NCI-H510A treated with DMSO at 0.1 percent for 48 hours (cell line): ENCODE data around the gene CSKMT.
A peak's percentile ranks its signal among the peaks of the same experiment; 100 is the strongest.
"Not testable (repeated sequence)": the region's sequence is repeated elsewhere in the genome, so short reads cannot be mapped to it uniquely, and the experiment has no call there.

Source experiments
- DNase-seq: peaks from one replicate; lab custom pipeline; 2025; lab: John Stamatoyannopoulos, UW

Gene CSKMT

DNA sequence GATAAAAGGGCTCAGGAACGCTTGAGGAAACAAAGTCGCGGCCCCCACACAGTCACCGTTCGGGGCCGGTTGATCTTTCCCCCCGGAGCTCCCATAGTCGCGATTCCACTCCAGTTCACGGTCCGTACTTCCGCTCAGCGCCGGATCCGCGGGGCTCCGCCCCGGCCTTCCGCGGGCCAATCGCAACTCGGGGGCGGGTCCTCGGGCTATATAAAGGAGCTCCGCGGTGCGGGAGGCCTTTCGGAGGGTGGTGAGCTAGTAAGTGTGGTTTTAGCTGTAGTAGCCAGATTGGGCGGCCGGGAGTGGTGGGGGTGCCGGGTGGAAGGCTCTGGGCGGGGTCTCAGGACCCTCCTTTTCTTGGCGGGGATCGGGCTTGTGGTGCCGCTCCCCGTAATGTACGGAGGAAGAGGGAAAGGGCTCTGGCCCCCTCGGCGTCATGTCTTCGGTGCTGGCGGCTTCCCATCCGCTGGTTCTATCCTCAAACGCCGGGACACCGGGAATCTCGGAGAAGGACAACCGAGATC is at the start of gene CSKMT, which contains the start of gene C11orf98:
Gene CSKMT, plus strand, starts transcription at position 238 of the 524 bp plus-strand sequence. CDS start 568 bp downstream, outside the sequence.
Gene C11orf98, minus strand, starts transcription at position 136 of the 524 bp plus-strand sequence. Its CDS starts 41 bp downstream, at position 95.
- DNase-seq = peak; percentile 86

- no peak for DNase-seq
These were observed 49.6 kb upstream of the CSKMT start for GRCh38 chr11:62615521-62615920.

DNA sequence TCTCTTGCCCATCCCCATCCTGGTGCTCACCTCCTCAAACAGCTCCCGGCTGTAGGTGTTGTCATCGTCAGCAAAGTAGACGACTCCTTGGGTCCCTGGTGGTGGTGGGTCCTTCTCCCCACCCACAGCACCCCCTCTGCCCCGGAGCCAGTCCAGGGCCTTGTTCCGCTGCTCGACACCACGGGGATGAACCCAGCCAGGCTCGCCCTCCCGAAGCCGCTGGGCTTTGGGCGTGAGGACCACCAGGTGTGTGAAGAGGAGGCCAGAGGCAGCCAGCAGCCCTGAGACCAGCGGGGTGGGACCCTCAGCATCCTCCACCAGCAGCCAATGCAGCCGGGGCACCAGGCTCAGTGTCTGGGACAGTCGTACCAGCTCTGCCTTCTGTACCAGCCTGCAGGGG is 48.2 kb upstream of the CSKMT start:
- not testable (repeated sequence) for DNase-seq

DNA sequence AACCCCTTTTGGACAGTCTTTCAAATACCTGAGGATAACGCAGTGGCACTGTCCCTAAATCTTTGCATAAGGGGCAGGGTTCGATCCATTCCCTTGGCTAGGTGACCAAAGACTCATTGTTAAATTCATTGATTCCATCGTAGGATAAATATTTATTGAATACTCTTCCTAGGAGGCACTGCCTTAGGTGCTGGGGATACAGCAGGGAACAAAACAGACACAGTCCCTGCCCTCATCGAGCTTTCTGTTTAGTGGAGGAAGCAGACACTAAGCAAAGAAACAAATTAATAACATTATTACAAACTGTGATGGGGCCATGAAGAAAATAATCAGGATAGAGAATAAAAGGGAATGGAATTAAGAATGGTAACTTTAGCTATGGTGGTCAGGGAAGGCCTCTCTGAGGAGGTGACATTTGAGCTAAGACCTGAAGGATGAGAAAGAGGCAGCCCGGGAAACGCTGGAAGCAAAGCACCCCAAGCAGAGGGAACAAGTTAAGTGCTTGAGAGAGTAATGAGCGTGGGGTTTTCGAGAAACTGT is 44.0 kb upstream of the CSKMT start:
- DNase-seq = no peak

- DNase-seq = peak; percentile 96
These were observed 43.3 kb upstream of the CSKMT start, which contains the start of gene B3GAT3 for GRCh38 chr11:62621567-62622470. TSS of gene B3GAT3 (minus strand) at chr11:62621986. CDS start at chr11:62621947, 39 bp downstream.

- DNase-seq = no peak
These were observed 42.5 kb upstream of the CSKMT start for GRCh38 chr11:62622476-62623089.

DNA sequence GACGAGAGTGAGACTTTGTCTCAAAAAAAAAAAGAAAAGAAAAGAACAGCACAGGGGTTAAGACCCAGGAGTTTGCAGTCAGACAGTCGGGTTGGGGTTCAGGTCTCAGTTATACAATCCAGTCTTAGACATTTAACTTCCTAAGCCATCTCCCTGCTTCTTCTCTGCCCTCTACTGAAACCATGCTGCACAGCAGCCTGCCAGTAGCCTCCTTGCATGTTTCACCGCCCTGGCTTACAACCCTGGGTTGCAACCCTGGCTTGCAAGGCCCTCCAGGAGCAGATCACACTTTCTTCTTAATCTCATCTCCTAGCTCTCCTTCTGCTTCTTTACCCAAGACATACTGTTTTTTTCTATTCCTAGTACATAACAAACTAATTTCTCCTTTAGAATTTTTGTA is 37.4 kb upstream of the CSKMT start:
- DNase-seq = no peak

DNA sequence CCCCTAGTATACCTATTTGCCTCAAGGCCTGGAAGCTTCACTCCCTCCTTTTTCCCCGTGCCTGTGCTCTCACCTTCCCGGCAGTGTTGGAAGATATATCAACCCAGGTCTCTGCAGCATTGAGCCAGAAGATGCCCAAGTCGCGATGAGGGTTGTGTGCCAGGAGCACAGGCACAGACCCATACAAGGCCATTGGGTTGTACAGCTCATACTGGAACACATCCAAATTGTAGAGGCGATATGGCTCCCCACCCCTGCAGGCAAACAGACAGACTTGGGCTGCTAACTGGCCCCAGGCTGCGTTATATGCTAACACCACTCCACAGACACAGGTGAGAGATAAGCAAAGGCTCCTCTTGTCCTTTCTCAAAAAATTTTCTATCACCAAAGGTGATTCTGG is 32.6 kb upstream of the CSKMT start:
- DNase-seq = no peak

GRCh38 chr11:62644220-62644619 is 20.9 kb upstream of the CSKMT start:
- no peak for DNase-seq

DNA sequence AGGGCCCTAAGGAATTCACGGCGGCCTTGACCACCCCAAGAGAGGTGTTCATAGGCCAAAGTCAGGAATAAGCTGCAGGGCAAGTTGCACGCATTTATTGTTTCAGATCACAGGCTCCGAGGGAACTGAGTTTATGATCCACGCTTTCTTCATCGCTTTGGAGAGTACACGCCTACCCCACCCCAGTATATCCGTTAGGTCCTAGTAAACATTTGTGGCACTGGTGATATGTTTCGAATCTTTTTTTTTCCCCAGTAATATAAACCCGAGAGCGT is 19.5 kb upstream of the CSKMT start:
- DNase-seq = no peak

DNA sequence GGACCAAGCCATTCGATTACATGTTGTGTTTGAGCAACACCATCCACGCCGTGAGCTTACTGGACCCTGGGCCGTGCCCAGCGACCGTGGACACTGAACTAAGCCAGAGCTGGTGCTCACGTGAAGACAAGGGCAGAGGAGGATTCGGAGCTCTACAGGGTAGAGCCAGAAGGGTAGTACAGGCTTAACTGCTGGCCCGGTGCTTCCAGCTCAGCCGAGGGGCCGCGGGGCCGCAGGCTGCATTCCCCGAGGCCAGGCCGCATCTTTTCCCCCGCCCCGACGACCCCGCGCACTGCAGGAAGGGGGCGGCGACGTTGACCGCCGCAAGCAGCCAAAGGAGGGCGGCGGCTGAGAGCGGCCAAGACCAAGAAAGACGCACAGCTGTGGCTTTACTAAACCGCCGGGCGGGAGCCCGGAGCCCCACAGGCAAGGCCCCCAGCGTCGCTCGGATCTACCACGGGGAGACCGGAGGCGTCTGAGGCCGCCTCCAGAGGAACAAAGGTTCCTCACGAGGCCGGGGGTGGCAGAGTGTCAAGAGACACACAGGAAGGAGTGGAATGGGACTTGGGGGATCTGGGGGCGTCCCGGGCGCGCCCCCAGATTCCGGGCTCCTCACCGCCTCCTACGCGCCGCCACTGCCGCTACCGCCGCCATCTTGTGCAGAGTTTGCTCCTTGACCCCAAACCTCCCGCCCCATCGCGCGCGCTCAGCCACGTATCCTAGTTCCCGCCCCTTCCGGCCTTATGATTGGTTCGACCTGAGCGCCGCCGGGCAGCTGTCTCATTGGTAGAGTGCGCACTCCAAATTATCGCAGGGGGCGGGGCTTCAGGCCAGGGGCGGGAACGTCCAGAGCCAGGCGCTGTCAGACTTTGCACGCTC is 18.9 kb upstream of the CSKMT start, which contains the start of gene GANAB:
Gene GANAB, minus strand, starts transcription at position 668 of the 879 bp plus-strand sequence. Its CDS starts 14 bp downstream, at position 654.
- peak; percentile 97 for DNase-seq

DNA sequence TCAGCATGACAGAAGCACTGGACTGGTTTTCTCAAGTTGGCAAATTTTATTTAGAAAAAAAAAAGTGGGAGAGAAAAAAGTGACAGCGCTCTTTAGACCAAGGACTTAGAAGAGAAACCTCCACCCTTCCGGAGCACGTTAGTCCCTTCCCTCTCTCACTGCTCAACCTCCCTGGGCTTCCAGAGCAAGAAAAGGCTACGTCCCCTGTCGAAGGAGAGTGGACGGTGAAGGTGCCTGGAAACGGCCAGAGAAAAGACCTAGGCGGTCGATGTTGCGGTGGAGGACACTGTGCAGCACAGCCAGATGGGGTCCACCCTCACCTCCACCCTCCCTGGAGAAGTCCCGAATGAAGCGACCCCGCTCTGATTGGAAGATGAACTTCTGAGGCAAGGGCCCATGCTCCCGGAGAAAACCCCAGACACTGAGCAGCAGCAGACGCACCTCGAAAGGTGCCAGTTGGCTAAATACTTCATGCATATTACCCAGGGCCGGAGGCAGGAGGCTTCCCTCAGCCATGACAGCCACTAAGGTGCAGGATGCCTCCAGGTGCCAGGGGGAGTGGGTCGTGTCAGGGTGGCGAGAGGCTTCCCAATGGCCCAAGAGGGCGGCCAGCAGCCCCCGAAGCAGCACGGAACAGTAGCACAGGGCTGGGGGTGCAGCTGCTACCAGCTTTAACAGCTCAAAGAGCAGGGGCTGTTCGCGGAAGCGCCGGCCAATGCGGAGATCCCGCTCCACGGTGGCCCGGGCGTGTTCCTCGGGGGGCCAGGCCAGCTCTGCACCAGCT is 18.1 kb upstream of the CSKMT start:
- DNase-seq = no peak

- DNase-seq = no peak
These were observed 17.5 kb upstream of the CSKMT start for GRCh38 chr11:62647609-62648005.

- DNase-seq = no peak
These were observed 16.7 kb upstream of the CSKMT start for GRCh38 chr11:62648185-62648966.

DNA sequence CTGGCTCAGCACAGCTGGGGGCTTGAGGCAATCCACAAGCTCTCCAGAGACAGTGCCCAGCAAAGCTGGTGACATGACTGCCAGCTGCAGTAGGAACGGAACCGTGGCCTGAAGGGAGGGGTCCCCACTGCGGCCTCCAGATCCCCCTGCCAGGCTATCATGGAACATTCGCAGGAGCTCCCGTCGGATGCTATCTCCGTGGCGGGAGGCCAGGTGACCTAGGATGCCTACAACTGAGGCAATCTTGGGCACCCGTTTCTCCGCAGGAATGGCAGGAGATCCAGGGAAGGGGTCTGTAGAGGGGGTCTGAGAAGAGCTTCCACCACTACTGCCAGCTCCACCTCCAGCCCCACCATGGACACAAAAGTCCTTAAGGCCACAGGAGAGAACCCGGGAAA is 16.1 kb upstream of the CSKMT start:
- DNase-seq = no peak

- DNase-seq = no peak
These were observed 15.6 kb upstream of the CSKMT start for GRCh38 chr11:62649486-62649885.

- not testable (repeated sequence) for DNase-seq
These were observed 14.8 kb upstream of the CSKMT start for GRCh38 chr11:62650283-62650682.

GRCh38 chr11:62652161-62653006 is 12.7 kb upstream of the CSKMT start:
- no peak for DNase-seq

DNA sequence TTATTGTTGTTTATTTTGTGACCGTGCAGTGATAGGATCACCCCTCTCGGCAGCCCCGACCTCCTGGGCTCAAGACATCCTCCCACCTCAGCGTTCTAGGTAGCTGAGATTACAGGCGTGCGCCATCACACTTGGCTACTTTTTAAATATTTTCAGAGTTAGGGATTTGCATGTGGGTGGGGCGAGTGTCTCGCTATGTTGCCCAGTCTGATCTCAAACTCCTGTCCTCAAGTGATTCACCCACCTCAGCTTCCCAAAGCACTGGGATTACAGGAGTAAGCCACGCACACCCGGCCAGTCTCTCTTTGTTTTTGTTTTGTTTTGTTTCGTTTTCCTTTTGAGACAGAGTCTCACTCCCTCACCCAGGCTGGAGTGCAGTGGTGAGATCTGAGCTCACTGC is 10.8 kb upstream of the CSKMT start:
- no peak for DNase-seq
